Endothelial cell (in vitro differentiated cells): ENCODE data around the gene EPS8L1. TPM values are rescaled to one million over a fixed set of nuclear protein-coding genes. Genes with fewer than 3 reads are reported as not detected.

Experiments used
- DNase-seq: peaks from one replicate; pipeline ENCODE4 v3.0.0; 2021; ENCODE audit warnings: low spot score
- H3K27ac Mint-ChIP-seq: one replicate; pipeline ENCODE4 v1.8.0; 2021; ENCODE audit warnings: mixed read lengths, inconsistent platforms; ENCODE audit not compliant: unreplicated experiment
- H3K27me3 Mint-ChIP-seq: one replicate; pipeline ENCODE4 v1.8.0; 2021; ENCODE audit warnings: mild to moderate bottlenecking, moderate library complexity, mixed read lengths, inconsistent platforms; ENCODE audit not compliant: unreplicated experiment
- H3K36me3 Mint-ChIP-seq: one replicate; pipeline ENCODE4 v1.8.0; 2021; ENCODE audit warnings: mild to moderate bottlenecking, low read depth, mixed read lengths, inconsistent platforms; ENCODE audit not compliant: unreplicated experiment
- H3K4me1 Mint-ChIP-seq: one replicate; pipeline ENCODE4 v1.8.0; 2021; ENCODE audit warnings: mild to moderate bottlenecking, mixed read lengths, inconsistent platforms; ENCODE audit not compliant: unreplicated experiment
- H3K4me3 Mint-ChIP-seq: one replicate; pipeline ENCODE4 v1.8.0; 2021; ENCODE audit warnings: mild to moderate bottlenecking, mixed read lengths, inconsistent platforms; ENCODE audit not compliant: unreplicated experiment
- H3K9me3 Mint-ChIP-seq: one replicate; pipeline ENCODE4 v1.8.0; 2021; ENCODE audit warnings: mixed read lengths, inconsistent platforms; ENCODE audit not compliant: unreplicated experiment
- total RNA-seq: library from RNA; stranded (reverse); fragmentation: NEBNext Ultra II Directional; extraction: Animal tissue kit (Norgen Biotek cat#: 25700); gene quantifications from one replicate; pipeline ENCODE4 v1.2.1, GENCODE V29; 2021; ENCODE audit not compliant: unreplicated experiment
- TF ChIP-seq, protein P1 (sequence below): fragments of 200-600 bp; sonication (generic); IDR thresholded peaks from one replicate; pipeline ENCODE4 v1.5.0; 2021; ENCODE audit warnings: antibody characterized with exemption; ENCODE audit not compliant: unreplicated experiment

EPS8L1 gene
- total RNA-seq, 1 donor from 2014 or later, result 24.6 TPM

DNA sequence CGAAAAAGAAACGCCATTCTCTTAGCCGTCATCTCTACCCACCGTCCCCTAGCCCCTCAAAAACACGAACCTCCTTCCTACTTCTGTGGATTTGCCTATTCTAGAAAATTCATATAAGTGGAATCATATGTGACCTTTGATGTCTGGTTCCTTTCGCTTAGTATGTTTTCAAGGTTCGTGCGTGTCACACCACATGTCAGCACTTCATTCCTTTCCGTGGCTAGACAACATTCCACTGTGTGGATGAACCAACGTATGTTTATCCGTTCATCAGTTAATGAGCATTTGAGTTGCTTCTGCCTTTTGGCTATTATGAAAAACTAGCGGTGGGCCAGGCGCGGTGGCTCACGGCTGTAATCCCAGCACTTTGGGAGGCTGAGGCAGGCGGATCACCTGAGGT is 55.8 kb downstream of the EPS8L1 start:
- Mint-ChIP-seq H3K9me3 (no peaks in the 10 kb centered on the region), H3K27me3 (peaks cover 5% of the 10 kb centered on the region), H3K36me3 (no peaks in the 10 kb centered on the region), H3K27ac (no peak overlapping the region), H3K4me1 (peaks cover 9% of the 10 kb centered on the region), H3K4me3 (no peak overlapping the region)
- TF ChIP-seq, protein P1, sequence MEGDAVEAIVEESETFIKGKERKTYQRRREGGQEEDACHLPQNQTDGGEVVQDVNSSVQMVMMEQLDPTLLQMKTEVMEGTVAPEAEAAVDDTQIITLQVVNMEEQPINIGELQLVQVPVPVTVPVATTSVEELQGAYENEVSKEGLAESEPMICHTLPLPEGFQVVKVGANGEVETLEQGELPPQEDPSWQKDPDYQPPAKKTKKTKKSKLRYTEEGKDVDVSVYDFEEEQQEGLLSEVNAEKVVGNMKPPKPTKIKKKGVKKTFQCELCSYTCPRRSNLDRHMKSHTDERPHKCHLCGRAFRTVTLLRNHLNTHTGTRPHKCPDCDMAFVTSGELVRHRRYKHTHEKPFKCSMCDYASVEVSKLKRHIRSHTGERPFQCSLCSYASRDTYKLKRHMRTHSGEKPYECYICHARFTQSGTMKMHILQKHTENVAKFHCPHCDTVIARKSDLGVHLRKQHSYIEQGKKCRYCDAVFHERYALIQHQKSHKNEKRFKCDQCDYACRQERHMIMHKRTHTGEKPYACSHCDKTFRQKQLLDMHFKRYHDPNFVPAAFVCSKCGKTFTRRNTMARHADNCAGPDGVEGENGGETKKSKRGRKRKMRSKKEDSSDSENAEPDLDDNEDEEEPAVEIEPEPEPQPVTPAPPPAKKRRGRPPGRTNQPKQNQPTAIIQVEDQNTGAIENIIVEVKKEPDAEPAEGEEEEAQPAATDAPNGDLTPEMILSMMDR, result no peak
- DNase-seq, result no peak

GRCh38 chr19:55132453-55133129 is 56.9 kb downstream of the EPS8L1 start:
- Mint-ChIP-seq H3K27ac (no peak overlapping the region), H3K27me3 (peaks cover 6% of the 10 kb centered on the region), H3K36me3 (no peaks in the 10 kb centered on the region), H3K4me3 (no peak overlapping the region), H3K9me3 (no peaks in the 10 kb centered on the region), H3K4me1 (peaks cover 9% of the 10 kb centered on the region)
- no peak for DNase-seq
- TF ChIP-seq, protein P1, result no peak

DNA sequence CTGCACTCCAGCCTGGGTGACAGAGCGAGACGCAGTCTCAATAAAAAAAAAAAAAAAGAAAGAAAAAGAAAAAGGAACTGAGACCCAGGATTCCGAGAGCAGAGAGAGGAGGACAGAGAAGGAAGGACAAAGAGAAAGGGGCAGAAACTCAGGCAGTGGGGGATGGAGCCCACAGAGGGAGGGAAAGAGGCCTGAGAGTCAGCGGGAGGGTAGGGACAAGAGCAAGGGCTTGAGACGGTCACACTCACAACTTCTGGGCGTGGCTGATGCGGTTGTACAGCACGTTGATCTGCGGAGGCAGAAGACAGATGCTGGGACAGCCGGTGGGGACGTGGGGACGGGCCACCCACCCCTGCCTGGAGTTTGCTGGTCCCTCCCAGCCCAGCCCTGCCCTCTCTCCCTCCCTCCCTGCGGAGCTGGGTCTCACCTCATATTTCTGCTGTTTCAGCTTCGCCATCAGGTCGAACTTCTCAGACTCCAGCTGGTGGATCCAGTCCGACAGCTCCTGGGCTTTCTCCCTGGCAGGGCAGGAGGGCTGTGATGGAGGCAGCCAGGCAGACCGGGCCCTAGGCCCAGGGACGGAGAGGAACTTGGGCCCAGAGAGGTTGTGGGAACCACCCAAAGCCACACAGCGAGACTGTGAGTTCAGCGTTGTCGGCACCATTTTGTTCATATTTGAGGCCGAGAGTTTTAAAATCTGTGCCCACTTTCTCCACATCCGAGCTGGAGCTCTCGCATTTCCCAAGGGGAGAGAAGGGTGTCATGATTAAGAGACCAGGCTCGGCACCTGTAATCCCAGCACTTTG is 58.2 kb downstream of the EPS8L1 start:
- Mint-ChIP-seq H3K27ac (no peak overlapping the region), H3K27me3 (peaks cover 9% of the 10 kb centered on the region), H3K4me1 (peaks cover 9% of the 10 kb centered on the region), H3K4me3 (no peak overlapping the region), H3K9me3 (no peaks in the 10 kb centered on the region), H3K36me3 (no peaks in the 10 kb centered on the region)
- no peak for DNase-seq
- TF ChIP-seq, protein P1, result no peak

- Mint-ChIP-seq H3K4me1 (peaks cover 9% of the 10 kb centered on the region), H3K27ac (no peak overlapping the region), H3K36me3 (no peaks in the 10 kb centered on the region), H3K4me3 (no peak overlapping the region), H3K27me3 (peaks cover 11% of the 10 kb centered on the region), H3K9me3 (no peaks in the 10 kb centered on the region)
- DNase-seq, result no peak
- TF ChIP-seq, protein P1, result no peak
Measured at GRCh38 chr19:55134736-55135135, 59.1 kb downstream of the EPS8L1 start.
